ENCODE measurements around the gene MSH5. TPM values are rescaled to one million over a fixed set of nuclear protein-coding genes. Genes with fewer than 3 reads are reported as not detected.

Gene MSH5
- total and polyA plus RNA-seq, 2 of the 13 experiments (the other 11 are each of a cell fraction or from before 2014, with no cell fraction given): 10.2 to 38.7 TPM

DNA sequence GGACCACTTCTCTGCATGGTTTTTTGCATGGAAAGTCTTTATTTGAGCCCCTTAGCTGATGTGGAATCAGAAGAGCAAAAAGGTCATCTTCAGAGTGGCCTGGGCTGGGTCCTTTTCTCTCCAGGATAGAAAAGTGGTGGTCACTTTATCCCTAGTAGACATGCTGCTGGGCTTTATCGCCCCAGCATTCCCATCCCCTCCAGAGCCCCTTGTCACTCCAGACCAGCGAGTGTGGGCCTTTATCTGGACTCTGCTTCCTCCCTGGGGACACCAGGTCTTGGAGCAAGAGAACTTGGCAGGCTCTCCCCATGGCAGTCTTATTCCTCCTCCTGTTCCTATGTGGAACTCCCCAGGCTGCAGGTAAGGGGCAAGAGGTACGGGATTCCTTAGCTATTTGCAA lies 33.2 kb upstream of the MSH5 start, which contains the start of gene LY6G6F:
LY6G6F (plus strand) TSS at position 268 of the 400 bp plus-strand sequence; CDS start at position 309, 41 bp downstream.
- WGBS (ENCODE audit: low lambda C conversion rate): 20% methylated on average over 3 of the region's 3 CpGs
- peaks cover 14% of the 10 kb centered on the region for H3K79me2 ChIP-seq (ENCODE audit: insufficient read depth, low read length)
- no TSS peak for BruUV-seq (replicated peaks)
- ChIA-PET POLR2A (interaction anchor here (0.7 to 1.1 kb wide), 2 partner anchors 30 to 957 kb away, joined by 3 to 5 read pairs; partner anchors contain the start of gene CLIC1), CTCF (ENCODE audit: low intra/inter-chr PET ratio, low total read pairs) (no interaction called here)
- no peak for ATAC-seq
- H3K9ac ChIP-seq (ENCODE audit: insufficient read depth, low read depth, low read length): no peak within 1 kb of the TSS
- intact Hi-C loops (cut with micrococcal nuclease; ENCODE audit: unreplicated experiment) (no loop called here), in situ Hi-C loops (cut with HindIII; ENCODE audit: extremely low pct_ligation_motif_present, low pct_unique_long_range_greater_than_20kb) (no loop called here)
- TF ChIP-seq, protein P1, sequence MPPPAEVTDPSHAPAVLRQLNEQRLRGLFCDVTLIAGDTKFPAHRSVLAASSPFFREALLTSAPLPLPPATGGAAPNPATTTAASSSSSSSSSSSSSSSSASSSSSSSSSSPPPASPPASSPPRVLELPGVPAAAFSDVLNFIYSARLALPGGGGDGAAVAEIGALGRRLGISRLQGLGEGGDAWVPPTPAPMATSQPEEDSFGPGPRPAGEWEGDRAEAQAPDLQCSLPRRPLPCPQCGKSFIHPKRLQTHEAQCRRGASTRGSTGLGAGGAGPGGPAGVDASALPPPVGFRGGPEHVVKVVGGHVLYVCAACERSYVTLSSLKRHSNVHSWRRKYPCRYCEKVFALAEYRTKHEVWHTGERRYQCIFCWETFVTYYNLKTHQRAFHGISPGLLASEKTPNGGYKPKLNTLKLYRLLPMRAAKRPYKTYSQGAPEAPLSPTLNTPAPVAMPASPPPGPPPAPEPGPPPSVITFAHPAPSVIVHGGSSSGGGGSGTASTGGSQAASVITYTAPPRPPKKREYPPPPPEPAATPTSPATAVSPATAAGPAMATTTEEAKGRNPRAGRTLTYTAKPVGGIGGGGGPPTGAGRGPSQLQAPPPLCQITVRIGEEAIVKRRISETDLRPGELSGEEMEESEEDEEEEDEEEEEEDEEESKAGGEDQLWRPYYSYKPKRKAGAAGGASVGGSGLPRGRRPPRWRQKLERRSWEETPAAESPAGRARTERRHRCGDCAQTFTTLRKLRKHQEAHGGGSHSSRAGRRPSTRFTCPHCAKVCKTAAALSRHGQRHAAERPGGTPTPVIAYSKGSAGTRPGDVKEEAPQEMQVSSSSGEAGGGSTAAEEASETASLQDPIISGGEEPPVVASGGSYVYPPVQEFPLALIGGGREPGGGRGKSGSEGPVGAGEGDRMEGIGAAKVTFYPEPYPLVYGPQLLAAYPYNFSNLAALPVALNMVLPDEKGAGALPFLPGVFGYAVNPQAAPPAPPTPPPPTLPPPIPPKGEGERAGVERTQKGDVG (CRISPR knock-in tag; IDR thresholded peaks at IDR 0.05; ENCODE audit: borderline replicate concordance): no peak
- TF ChIP-seq DPF2 (CRISPR knock-in tag; IDR thresholded peaks at IDR 0.05; ENCODE audit: borderline replicate concordance, low read depth) (no peak), HOXD1 (CRISPR knock-in tag; IDR thresholded peaks at IDR 0.05) (no peak), ZNF207 (IDR thresholded peaks at IDR 0.05; ENCODE audit: borderline replicate concordance) (no peak), TP53 (CRISPR knock-in tag; conservative IDR thresholded peaks at IDR 0.05) (no peak), ZNF329 (CRISPR knock-in tag; IDR thresholded peaks at IDR 0.05; ENCODE audit: low read depth) (no peak), SETDB1 (CRISPR knock-in tag; IDR thresholded peaks at IDR 0.05; ENCODE audit: borderline replicate concordance) (no peak), SMC3 (IDR thresholded peaks at IDR 0.05; ENCODE audit: low read length) (no peak), ZNF607 (CRISPR knock-in tag; IDR thresholded peaks at IDR 0.05; ENCODE audit: borderline replicate concordance) (no peak), SP140L (CRISPR knock-in tag; IDR thresholded peaks at IDR 0.05; ENCODE audit: borderline replicate concordance) (no peak), YEATS2 (CRISPR knock-in tag; IDR thresholded peaks at IDR 0.05; ENCODE audit: borderline replicate concordance) (no peak), ZMYM3 (CRISPR knock-in tag; IDR thresholded peaks at IDR 0.05) (no peak), ZNF460 (CRISPR knock-in tag; IDR thresholded peaks at IDR 0.05; ENCODE audit: borderline replicate concordance) (no peak), MYC (CRISPR knock-in tag; IDR thresholded peaks at IDR 0.05; ENCODE audit: borderline replicate concordance) (no peak), PAX8 (CRISPR knock-in tag; IDR thresholded peaks at IDR 0.05; ENCODE audit: borderline replicate concordance) (no peak)
- TF ChIP-seq, protein P2, sequence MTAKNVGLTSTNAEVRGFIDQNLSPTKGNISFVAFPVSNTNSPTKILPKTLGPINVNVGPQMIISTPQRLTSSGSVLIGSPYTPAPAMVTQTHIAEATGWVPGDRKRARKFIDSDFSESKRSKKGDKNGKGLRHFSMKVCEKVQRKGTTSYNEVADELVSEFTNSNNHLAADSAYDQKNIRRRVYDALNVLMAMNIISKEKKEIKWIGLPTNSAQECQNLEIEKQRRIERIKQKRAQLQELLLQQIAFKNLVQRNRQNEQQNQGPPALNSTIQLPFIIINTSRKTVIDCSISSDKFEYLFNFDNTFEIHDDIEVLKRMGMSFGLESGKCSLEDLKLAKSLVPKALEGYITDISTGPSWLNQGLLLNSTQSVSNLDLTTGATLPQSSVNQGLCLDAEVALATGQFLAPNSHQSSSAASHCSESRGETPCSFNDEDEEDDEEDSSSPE (CRISPR knock-in tag; IDR thresholded peaks at IDR 0.05): no peak
- TF ChIP-seq, protein P3, sequence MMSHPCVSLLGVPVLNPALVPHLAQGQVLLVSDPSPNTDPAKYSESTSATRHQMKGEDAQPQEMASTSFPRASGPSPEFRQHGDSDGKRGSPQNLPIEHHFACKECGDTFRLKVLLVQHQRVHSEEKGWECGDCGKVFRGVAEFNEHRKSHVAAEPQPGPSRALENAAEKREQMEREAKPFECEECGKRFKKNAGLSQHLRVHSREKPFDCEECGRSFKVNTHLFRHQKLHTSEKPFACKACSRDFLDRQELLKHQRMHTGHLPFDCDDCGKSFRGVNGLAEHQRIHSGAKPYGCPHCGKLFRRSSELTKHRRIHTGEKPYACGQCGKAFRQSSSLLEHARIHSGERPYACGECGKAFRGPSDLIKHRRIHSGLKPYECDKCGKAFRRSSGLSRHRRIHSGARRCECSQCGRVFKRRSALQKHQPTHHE (CRISPR knock-in tag; IDR thresholded peaks at IDR 0.05; ENCODE audit: borderline replicate concordance): no peak
- TF ChIP-seq, protein P4, sequence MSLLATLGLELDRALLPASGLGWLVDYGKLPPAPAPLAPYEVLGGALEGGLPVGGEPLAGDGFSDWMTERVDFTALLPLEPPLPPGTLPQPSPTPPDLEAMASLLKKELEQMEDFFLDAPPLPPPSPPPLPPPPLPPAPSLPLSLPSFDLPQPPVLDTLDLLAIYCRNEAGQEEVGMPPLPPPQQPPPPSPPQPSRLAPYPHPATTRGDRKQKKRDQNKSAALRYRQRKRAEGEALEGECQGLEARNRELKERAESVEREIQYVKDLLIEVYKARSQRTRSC (CRISPR knock-in tag; IDR thresholded peaks at IDR 0.05; ENCODE audit: low read depth): no peak
- no peaks in the 10 kb centered on the region for H4K20me1 ChIP-seq (ENCODE audit: insufficient read depth, low read length)
- H3K27ac ChIP-seq (ENCODE audit: extremely low read length, insufficient read depth, low read length): no peak within 1 kb of the TSS
- H3K4me2 ChIP-seq (ENCODE audit: low read depth, low read length): no peak within 1 kb of the TSS; the same call in 1 of the 2 replicates
- no peak within 1 kb of the TSS for H3K4me3 ChIP-seq (replicated peaks in 1 of 3; ENCODE audit: insufficient read depth in 1 of 3, low read depth in 2 of 3, low read length in 3 of 3)
- H2AFZ ChIP-seq (ENCODE audit: low read length): no peak within 1 kb of the TSS
- no peak for DNase-seq (ENCODE audit: low spot score)
- no peak for FAIRE-seq
- H3K4me1 ChIP-seq (ENCODE audit: insufficient read depth, low read length): peaks cover 25% of the 10 kb centered on the region
- peaks cover 3 to 25% of the 10 kb centered on the region in 2 experiments; a peak in 3 of 5 replicates for H3K27me3 ChIP-seq (ENCODE audit: control insufficient read depth in 1 of 2, insufficient read depth in 2 of 2, low read length in 2 of 2)
- no peaks in the 10 kb centered on the region for H3K9me3 ChIP-seq (ENCODE audit: low read length)
- H3K36me3 ChIP-seq (replicated peaks in 1 of 2; ENCODE audit: control insufficient read depth in 1 of 2, insufficient read depth in 2 of 2, low read length in 2 of 2): no peaks in the 10 kb centered on the region; a peak in 1 of 5 replicates

Data from HepG2 (cell line).